Stimulated activated CD4-positive, alpha-beta T cell treated with anti-CD3 and anti-CD28 coated beads, Interleukin-4, amount 100 ng/mL, for 24 hours (primary cell): ENCODE data around the gene TMEM126A.
"Not testable (repeated sequence)": the region's sequence is repeated elsewhere in the genome, so short reads cannot be mapped to it uniquely, and the experiment has no call there.

Experiments used
- DNase-seq: peaks from one replicate; pipeline ENCODE4 v3.0.0-alpha.2; 2020

The TMEM126A gene

GRCh38 chr11:85661972-85662664 is 14.4 kb downstream of the TMEM126A start:
- no peak for DNase-seq

GRCh38 chr11:85663080-85663752 is 15.4 kb downstream of the TMEM126A start:
- no peak for DNase-seq

GRCh38 chr11:85663753-85664614 is 16.2 kb downstream of the TMEM126A start:
- peak; percentile 90 for DNase-seq

DNA sequence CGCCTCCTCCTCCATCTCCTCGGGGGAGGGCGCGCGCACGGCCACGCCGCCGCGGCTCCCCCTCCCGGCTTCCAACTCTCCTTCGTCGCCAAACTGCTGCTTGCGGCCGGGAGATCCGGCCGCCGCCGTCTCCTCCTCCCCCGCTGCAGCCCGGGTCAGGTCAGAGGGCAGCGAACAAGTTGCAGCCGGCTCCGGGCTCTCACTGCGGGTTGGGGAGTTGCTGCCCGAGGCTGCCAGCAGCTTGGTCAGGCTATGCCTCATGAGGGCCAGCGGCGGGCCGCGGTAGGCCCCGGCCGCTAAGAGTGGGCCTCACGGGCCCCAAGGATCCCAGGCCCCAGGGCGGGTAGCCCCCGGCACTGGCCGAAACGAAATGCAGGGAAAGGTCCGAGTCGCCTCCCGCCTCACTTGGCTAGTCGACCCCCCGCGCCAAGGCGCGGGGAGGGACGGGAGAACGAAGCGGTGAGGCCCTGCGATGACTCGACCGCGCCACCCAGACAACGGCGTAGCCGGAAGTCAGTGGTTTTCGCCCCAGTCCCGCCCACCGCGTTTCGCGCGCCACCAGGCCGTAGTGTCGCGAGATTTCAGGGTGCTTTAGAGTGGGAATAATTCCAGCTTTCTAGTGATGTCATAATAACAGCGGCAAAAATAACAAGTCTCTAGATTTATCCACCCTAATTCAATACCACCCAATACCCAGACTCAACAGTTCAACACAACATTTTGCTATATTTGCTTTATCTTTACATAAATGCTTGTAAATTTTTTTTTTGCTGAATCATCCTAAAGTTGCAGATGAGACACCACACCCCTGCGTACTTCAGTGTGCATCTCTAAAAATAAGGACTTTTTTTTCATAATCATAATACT is 17.1 kb downstream of the TMEM126A start, which contains the start of gene CREBZF:
TSS of gene CREBZF (minus strand) at position 515 of the 867 bp plus-strand sequence. CDS start at position 261, 254 bp downstream.
- DNase-seq: peak; percentile 97

DNA sequence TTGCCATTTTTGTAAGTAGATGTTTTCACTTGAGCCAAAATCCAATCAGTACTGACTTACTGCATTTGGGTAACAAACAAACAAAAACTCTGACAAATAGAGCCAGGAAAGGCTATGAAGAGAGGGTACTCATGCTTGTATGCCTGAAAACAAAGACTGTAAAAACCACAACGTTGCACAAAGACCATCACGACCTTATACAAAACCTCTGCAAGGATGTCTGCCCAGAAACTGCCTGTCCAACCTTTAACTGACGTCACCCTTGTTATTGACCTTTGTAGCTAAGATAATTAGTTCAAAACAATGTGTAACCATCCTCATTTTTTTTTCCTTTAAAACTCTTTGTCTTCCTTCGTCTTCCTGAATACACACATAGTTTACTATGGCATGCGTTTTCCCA is 18.0 kb downstream of the TMEM126A start:
- no peak for DNase-seq

DNA sequence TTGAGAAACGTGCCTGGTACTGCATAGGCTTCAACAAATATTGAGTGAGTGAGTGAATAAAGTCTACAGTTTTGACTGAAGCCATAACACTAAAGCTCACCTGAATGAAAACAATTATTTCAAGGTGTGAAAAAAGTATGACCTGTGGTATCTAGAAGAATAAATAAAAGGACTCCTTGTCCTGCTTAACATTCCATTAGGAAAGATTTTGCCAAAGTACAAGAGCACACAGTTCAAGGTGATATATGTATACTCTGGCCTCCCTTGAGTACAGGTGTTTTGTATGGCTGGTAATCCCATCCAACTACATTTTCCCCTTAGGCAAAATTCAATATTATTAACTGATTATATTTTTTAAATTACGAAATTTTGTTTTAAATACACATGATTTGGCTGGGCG is 18.9 kb downstream of the TMEM126A start:
- DNase-seq: no peak

DNA sequence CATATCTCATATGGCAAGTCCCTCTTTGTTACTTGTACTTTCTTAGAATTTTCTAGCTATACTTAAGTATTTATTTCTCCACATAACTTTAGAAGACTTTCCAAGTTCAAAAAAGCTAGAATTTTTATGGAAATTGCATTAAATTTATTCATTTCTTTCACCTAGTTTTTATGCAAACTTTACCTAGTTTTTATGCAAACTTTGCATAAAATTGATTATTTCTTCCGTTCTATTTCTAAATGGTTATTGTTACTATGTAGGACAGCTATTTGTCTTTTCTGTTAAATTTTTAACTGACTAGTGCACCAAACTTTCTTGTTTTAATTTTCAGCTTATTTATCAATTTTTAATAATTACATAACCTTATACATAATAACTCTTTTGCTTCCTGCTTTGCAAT is 20.4 kb downstream of the TMEM126A start:
- DNase-seq: no peak

- DNase-seq: not testable (repeated sequence)
Measured at GRCh38 chr11:85670949-85671663, 23.3 kb downstream of the TMEM126A start.

DNA sequence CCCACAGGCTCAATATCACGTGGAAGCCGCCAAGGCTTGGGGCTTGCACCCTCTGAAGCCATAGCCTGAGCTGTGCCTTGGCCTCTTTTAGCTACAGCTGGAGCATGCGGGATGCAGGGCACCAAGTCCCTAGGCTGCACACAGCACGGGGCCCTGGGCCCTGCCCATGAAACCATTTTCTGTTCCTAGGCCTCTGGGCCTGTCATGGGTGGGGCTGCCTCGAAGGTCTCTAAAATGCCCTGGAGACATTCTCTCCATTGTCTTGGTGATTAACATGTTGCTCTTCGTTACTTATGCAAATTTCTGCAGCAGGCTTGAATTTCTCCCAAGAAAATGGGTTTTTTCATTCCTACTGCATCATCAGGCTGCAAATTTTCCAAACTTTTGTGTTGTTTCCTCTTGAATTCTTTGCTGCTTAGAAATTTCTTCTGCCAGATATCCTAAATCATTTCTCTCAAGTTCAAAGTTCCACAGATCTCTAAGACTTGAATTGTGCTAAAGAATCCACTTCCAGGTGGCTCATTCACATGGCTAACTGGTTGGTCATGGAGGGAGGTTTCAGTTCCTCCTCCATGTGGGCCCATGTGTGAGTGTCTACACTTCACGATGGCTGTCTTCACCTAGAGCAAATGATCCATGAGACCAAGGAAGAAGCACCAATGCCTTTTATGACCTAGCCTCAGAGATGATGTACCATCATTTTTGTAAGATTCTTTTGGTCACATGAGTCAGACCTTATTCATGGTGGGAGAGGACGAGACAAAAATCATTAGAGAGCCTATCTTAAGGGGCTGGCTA is 24.5 kb downstream of the TMEM126A start:
- DNase-seq: no peak

DNA sequence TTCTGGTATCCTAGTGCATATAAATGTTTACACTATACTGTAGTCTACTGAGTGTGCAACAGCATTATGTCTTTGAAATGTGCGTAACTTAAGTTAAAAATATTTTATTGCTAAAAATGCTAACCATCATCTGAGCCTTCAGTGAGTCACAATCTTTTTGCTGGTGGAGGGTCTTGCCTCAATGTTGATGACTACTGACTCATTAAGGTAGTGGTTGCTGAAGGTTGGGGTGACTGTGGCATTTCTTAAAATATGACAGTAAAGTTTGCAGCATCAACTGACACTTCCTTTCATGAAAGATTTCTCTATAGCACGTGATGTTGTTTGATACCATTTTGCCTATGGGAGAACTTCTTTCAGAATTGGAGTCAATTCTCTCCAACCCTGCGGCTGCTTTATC is 25.6 kb downstream of the TMEM126A start:
- DNase-seq: no peak

DNA sequence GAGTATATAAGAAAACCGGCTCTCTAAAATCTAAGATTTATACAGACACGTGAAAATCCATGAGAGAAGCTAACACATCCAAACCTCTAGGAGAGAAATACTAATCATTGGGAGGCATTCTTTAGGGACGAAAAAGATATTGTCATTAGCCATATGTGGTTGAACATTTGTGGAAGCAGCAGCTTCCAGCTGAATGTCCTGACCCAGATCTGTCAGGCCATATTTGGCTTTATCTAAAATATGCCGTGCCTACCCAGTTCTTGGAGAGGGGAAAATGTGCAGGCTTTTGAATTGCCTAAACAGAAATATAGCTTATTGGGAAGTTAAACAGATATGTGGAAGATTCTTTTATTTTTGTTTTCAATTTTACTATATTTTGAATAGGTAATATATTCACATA is 31.8 kb downstream of the TMEM126A start:
- no peak for DNase-seq

DNA sequence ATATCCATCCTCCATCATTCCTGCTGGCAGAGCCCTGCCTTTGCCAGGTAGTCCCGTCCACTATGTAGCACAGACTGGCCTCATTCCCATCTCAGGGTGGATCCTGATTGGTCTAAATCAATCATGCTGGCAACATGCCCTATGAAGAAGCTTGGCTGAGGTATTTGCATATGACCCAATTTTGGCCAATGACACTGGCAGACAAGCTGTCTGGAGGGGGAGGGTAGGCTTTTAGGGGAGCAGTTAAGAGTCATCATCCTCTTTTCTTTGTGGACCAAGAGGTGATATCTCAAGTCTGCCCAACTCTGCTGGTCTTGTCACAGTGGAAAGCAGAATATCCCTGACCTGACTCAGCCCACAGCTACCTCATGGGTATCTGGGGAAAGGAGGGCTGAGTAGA is 33.1 kb downstream of the TMEM126A start:
- DNase-seq: no peak

DNA sequence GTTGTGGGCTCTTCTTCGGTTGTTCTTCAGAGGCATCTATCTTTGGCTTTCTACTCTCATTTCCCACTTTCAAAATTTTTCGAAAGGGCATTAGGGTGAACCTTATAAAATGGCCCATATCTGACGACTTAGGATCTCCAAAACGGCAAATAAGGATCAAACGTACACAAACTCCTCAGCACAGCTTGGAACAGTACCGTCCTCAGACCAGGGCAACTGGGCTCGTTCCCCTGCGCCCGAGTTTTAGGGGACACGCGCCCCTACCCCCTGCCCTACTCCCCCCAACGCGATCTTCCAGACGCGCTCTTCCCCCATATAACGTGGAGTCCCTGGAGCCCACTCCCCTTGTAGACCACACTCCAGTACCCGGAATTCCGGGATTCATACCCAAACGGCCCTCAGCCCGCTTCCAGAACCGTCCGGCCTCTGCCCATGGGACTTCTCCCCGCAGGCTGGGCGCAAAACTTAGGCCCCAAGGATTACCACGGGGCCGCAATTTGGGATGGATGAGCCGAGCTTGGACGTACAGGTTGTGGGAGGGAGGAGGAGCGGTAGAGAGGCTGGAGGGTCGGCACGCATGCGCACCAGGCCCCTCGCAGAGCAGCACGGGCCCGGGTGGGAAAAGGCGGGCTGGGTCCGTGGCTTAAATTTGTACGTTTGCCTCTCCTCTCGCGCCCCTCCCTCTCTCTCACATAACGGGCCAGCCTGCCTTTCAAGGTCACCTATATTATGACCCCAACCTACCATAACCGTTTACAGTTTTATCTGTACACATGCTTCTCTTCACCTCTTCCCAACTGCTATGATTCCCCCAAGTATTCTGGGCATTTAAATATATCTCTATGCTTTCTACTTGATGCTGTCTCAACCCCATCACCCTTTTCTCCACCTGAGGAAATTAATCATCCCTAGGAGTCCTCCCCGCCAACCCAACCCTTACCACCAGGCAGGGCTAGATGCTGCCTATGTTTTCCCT is 34.9 kb downstream of the TMEM126A start:
- DNase-seq: peak; percentile 68

GRCh38 chr11:85685125-85685819 is 37.5 kb downstream of the TMEM126A start:
- no peak for DNase-seq

GRCh38 chr11:85685820-85686459 is 38.2 kb downstream of the TMEM126A start, which contains the start of gene CCDC89:
Gene CCDC89 (minus strand): TSS chr11:85686195. CDS start chr11:85686130, 65 bp downstream.
- DNase-seq: no peak

DNA sequence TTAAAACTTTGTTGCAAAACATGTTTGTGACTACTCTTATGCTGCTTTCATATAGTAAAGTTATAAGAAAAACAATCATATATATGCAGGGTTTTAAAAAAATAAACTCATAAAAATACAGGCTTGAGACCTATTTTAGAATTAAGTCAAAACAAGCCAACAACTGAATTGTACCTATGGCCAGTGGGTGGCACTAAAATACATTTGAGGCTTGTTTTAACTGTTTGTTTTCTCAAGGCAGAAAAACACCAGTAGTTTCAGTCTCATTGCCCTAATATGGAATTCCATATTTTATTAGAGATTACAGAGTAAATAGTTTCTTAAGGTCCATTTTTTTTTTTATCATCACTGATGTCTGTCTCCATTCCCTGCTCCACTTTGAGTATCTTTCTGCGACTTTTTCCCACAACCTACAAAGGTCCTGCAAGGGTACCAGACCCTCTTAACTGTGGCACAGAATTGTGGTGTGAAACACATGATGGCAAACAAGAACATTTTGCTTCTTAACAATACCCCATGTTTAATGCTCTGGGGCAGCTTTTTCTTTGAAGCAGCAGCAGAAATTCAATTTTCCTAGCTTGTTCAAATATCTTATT is 46.7 kb downstream of the TMEM126A start:
- no peak for DNase-seq

GRCh38 chr11:85695546-85695945 is 47.8 kb downstream of the TMEM126A start:
- DNase-seq: no peak

DNA sequence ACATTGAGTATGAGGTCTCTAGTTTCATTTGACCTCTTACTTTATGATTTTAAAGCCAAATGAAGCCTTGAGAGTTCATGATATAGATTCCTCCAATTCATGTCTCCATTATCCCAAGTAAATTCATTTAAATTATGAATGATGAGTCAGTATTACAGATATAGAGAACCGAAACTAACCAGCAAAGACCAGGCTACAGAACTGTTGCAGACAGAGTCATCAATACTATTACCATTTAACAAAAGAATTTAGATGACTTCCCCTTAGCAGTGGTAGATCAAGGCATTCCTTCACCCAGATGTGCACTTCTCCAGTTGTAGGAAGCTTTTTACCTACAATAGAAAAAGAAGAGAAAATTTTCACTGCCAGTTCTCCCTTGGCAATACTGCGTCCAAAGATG is 50.0 kb downstream of the TMEM126A start:
- no peak for DNase-seq
